GM19467 (cell line): ENCODE measurements around the gene KRTAP4-16.
"Not testable (repeated sequence)": the region's sequence is repeated elsewhere in the genome, so short reads cannot be mapped to it uniquely, and the experiment has no call there.

Source experiments
- ATAC-seq: cut with Tn5 transposase; IDR thresholded peaks from one replicate; pipeline ENCODE4 v1.9.1; 2021; ENCODE audit warnings: mild to moderate bottlenecking, moderate library complexity; ENCODE audit not compliant: unreplicated experiment

KRTAP4-16 gene

DNA sequence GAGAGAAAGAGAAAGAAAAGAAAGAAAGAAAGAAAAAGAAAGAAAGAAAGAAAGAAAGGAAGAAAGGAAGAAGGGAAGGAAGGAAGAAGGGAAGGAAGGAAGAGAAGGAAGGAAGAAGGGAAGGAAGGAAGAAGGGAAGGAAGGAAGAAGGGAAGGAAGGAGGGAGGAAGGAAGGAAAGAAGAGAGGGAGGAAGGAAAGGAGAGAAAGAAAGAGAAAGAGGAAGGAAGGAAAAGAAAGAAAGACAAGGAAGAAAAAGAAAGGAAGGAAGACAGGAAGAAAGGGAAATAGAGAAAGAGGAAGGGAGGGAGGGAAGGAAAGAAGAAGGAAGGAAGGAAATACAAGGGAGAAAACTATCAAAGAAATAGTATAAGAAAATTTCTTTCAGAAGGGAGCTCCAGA is 25.2 kb downstream of the KRTAP4-16 start:
- ATAC-seq, result no peak

DNA sequence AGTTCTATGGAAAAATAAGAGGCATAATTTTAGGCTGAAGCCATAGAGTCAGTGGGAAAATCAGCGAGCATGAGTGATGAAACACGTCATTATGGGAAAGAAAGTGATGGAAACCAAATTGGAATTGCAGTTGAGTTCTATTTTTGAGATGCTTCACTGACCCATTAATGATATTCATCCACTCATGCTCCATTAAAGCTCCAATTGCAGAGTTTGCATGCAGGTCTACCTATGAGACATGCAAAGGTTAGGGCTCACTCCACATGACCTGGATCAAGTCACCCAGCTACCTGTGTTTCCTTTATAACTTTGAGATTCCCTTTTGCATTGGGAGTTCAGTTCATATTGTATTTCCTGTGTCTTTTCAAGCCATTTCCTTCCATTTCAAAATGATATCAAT is 28.3 kb downstream of the KRTAP4-16 start:
- ATAC-seq, result no peak

DNA sequence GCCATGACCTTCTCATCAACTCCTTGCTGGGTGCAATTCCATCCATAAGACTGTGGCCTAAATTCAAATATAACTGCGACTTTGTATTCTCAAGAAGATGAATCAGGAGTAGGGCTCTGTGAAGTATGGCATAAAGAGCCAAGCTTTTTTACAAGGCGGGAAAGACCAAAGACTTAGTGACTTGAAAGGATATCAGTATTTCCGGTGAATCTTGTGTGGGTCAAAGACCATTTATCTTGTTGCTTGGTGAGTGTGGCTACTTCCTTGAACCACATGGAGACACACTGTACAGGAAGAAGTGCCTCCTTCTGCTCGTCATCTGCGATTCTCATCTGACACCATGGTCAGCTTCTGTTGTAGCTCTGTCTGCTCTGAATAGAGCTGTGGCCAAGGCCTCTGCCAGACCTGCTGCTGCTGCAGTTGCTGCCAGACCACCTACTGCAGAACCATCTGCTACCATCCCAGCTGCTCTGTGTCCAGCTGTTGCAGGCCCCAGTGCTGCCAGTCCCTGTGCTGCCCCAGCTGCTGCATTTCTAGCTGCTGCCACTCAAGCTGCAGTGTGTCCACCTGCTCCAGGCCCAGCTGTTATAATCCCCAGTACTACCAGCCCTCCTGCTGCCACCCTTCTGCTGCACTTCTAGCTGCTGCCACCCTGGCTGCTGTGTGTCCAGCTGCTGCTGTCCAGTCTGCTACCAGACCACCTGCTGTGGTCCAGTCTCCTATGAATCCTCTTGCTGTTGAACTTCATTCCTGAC is 30.2 kb downstream of the KRTAP4-16 start:
- ATAC-seq, result no peak

DNA sequence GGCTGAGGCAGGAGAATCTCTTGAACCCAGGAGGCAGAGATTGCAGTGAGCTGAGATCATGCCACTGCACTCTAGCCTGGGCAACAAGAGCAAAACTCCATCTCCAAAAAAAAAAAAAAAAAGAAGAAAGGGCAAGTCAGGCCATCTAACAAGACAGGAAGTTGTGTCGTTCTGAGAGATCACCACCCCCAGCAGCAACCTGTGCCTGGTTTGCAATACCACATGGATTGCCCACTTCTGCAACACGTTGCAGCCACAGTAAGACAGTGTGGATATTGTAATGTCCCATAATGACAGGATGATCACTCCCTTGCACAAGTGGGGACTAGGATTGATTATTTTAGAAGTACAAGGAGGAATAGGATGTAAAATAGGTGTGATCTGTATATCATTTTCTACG is 33.0 kb downstream of the KRTAP4-16 start:
- ATAC-seq, result no peak

DNA sequence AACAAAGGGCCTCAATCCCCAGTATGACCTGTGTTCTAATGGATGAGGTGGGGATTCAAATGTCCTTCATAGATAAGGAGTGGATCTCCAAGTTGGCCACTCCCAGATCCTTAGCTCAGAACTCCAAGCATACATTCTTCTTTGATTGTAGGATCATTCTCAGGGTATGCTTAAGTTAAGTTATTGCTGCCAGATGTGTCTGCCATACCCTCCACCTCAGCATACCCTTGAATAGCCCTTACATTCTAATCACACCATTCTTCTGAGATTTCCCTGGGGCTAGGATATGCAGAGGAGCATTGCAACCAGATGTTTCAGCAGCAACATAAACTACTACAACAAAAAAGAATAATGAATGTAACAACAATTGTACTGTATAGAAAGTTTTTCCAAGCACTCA is 34.7 kb downstream of the KRTAP4-16 start:
- no peak for ATAC-seq

DNA sequence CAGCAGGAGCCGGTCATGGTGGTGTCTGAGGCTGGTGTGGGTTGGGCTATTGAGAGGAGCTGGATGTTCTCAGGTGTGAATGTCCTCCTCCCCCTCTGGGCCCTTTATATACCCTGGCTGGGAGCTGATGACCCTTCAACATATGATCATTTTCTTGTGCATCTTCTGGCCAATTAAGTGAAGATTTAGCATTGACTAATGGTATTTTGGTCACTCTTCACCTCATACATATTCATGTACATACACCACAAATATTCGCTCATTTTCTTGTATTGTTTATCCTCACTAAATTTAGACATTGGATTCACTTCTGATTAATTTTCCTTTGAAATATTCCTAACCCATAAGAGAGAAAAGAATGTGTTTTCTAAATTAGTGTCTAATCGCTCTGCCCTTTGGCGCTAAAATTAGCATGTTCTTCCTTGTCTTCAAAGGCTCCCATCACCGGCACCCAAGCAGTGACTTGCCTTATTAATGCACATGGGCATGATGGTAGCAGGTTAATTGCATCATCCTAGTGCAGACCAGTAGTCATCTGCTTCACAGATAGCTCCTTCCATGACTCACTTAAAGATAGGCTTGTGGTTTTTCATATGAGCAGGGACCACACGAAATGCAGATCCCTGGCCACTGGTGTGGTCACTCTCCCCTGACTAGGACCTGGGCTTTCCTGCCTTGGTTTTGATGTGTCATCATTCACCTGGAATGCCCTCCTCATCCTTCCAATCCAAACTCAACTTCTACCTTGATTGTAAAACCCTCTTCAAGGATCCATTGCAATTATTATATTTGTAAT is 36.0 kb downstream of the KRTAP4-16 start, which contains the start of gene KRTAP2-4:
TSS of gene KRTAP2-4 (minus strand) at position 51 of the 796 bp plus-strand sequence. CDS start at position 17, 34 bp downstream.
- ATAC-seq, result no peak

DNA sequence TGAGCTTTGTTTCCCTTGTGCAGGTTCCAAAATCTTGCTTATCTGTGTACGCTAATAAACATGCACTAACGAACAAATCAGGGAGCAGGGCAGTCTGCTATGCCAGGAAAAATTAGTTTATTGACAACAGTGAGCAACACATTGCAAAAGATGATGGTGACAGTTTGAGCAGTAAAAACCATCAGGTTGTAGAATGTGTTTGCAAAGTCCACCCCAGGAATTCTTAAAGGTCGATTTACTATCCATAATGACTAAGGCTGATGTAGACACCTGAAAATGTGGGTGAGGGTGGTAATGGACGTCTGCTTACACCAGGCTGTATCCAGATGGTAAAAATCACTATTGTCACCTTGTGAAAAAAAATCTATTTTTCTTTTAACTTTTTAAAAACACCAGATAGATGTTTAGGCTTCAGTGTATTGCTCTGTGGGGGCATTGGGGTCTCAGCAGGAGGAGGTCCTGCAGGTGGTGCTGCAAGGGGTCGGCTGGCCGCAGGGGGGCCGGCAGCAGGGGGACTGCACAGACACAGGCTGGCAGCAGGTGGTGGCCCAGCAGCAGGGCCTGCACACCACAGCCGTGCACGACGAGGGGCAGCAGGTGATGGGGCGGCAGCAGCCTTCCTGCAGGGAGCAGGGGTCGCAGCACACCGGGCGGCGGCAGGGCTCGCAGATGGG is 36.9 kb downstream of the KRTAP4-16 start:
- not testable (repeated sequence) for ATAC-seq

DNA sequence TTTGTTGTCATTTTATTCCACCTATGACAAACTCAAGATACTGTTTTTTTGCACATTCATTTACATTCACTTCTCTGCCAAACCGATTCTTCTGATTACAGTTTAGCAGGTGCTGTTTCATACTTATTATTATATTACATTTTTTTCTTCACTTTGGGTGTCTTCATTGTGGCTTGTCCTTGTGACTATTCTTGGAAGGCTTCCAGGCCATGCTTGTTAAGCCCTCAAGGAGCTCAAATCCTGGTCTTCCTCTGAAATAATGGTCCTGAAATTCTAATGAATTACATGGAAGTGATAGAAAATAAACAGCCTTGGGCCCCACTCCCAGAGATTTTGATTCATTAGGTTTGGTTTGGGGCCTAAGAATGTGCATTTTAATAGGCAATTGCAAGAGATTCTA is 37.7 kb downstream of the KRTAP4-16 start:
- no peak for ATAC-seq

DNA sequence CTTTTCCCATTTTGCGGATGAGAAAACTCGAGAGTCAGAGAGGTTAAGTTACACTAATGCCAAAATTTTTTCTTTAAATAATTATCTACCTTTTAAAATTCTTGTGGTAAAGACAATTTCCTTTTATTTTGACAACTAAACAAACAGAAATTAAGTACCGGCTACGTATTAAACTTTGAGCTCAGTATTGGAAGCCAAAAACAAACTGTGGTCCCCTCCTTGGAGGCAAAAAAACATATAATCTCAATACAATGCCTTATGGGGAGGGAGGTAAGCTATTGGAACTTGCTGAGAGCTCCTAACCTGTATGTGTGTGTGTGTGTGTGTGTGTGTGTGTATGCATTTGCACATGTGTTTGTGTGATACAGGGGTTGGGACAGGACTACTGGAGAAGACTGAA is 38.6 kb downstream of the KRTAP4-16 start:
- ATAC-seq, result no peak

DNA sequence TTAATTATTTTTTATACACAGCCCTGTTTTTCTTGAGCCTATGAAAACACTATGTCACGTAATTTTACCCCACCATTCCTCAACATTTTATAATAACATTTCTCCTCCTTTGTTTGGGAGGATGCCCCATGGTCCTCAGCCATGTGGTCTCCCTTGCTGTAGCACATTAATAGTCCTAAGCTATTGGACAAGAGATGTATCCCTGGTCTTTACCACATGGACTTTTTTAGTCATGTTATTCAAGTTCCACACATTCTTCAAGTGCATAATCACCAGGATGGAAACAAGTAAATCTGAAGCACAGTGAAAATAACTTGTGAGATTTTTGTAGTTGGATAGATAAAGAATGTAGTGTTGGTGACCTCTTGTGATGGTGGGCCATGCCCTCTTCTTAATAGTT is 40.0 kb downstream of the KRTAP4-16 start:
- no peak for ATAC-seq

DNA sequence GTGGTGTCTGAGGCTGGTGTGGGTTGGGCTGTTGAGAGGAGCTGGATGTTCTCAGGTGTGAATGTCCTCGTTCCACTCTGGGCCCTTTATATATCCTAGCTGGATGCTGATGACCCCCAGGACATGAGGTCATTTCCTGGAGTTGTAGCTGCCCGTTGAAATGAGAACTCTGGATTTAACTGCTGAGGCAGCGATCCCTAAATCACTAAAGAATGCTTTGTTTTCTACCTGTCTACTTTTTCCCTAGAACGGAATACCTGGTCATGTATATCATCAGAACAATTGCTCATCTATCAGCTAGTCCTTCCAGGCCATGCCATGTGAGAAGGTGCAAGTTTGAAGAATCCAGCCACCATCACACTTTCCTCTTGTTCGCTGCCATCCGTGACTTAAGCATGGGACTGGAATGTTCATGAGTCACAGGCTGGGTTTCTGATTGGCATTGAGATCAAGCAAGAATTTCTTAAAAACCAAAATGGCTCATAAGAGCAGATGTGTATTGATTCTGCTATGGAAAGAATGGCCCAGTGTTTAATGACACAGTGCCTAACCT is 41.9 kb downstream of the KRTAP4-16 start, which contains the start of gene KRTAP2-3:
TSS of gene KRTAP2-3 (minus strand) at position 63 of the 553 bp plus-strand sequence. CDS start 64 bp downstream, outside the sequence.
- no peak for ATAC-seq

DNA sequence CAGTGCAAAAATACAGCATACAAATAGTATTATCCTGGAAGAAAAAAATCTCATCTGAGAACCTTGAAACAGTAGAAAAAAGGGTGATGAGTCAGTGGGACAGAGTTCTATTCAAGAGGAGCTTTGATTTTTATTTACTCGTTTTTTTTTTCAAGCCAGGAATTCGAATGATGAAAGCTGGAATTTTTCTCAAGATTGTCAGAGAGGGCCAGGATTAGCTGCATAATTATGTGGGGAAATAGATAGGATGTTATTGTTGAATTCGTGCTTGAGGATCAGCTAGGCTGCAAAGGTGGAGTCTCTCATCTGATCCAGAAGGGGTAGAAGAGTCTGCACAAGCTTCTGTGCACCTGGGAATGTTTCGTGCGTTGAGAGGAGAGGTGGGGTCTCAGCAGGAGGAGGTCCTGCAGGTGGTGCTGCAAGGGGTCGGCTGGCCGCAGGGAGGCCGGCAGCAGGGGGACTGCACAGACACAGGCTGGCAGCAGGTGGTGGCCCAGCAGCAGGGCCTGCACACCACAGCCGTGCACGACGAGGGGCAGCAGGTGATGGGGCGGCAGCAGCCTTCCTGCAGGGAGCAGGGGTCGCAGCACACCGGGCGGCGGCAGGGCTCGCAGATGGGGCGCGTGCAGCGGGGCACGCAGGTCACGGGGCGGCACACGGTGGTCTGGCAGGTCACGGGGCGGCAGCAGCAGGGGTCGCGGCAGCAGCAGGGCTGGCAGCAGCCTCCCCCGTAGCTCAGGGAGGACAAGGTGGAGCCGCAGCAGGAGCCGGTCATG is 42.5 kb downstream of the KRTAP4-16 start:
- not testable (repeated sequence) for ATAC-seq

DNA sequence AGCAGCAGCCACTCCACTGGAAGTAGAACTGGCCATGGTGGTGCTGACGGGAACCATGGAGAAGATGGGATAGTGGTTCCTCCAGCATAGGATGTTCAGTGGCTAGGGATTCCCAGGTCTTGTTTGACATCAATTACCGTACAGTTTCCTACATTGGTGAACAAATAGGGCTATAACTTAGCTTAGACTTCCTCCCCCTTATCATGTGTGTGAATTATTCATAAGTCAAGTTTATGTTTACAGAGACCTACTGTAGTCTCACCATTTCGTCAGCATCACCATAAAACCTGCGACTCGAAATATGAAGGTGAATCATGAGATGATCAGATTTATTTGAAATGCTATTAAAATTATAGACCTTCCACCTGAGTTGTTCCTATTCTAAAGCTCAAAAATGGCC is 43.3 kb downstream of the KRTAP4-16 start:
- ATAC-seq, result no peak

DNA sequence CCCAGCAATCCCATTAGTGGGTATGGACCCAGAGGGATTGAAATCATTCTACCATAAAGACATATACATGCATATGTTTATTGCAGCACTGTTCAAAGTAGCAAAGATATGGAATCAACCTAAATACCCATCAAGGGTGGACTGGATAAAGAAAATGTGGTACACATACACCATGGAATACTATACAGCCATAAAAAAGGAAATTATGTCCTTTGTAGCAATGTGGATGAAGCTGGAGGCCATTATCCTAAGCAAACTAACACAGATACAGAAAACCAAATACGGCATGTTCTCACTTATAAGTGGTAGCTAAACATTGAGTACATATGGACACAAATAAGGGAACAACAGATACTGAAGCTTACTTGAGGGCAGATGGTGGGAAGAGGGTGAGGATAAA is 44.5 kb downstream of the KRTAP4-16 start:
- ATAC-seq, result no peak

DNA sequence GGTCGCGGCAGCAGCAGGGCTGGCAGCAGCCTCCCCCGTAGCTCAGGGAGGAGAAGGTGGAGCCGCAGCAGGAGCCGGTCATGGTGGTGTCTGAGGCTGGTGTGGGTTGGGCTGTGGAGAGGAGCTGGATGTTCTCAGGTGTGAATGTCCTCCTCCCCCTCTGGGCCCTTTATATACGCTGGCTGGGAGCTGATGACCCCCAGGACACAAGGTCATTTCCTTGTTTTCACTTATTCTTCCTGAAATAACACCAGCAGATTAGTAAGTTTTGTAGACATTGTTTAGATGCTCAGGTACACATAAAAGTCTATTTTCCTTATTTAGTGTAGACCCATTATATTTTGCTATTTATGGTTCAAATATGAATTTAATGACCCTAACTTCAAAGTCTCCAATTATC is 46.9 kb downstream of the KRTAP4-16 start, which contains the start of gene KRTAP2-2:
TSS of gene KRTAP2-2 (minus strand) at position 101 of the 400 bp plus-strand sequence. CDS start at position 82, 19 bp downstream.
- not testable (repeated sequence) for ATAC-seq

DNA sequence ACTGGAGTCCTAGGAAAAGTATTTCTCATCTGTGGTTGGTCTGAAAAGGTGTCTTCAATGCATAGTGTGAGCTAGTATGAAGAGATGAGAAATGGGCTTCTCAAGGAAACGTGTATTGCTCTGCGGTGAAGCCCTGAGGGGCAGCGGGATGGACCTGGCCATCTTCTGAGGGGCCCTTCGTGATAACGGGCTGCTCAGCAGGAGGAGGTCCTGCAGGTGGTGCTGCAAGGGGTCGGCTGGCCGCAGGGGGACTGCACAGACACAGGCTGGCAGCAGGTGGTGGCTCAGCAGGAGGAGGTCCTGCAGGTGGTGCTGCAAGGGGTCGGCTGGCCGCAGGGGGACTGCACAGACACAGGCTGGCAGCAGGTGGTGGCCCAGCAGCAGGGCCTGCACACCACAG is 47.5 kb downstream of the KRTAP4-16 start:
- ATAC-seq, result not testable (repeated sequence)

DNA sequence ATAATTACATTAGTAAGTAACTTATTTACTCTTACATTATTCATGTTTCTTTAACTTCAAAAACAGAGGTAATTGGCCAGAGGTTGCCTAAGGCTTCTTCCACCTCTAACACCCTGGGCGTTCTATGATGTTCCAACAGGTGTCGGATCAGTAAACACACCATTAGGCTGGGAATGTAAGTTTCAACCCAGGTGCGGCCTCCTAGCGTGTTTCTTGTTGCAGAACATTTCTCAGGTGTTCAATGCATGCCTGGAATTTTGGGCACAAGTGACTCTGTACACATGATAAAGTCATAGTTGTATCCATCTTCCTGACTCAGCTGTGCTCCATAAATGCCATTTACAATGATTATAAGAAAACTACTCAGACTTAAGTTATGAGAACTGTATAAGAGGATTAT is 48.0 kb downstream of the KRTAP4-16 start:
- ATAC-seq, result no peak

DNA sequence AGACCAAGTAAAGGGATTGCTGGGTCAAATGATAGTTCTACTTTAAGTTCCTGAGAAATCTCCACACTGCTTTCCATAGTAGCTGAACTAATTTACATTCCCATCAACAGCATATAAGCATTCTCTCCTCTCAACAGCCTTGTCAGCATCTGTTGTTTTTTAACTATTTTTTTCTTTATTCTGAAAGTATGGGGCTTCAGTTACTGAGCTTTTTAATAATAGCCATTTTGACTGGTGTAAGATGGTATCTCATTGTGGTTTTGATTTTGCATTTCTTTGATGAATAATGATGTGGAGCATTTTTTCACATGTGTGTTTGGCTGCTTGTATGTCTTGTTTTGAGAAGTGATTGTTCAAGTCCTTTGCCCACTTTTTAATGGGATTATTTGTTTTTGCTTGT is 49.4 kb downstream of the KRTAP4-16 start:
- no peak for ATAC-seq
